Endothelial cell of umbilical vein (primary cell): ENCODE measurements around the gene TIAM1. TPM values are rescaled to one million over a fixed set of nuclear protein-coding genes. Genes with fewer than 3 reads are reported as not detected.

Experiments used
- BruUV-seq: library from RNA; stranded (reverse); fragments of 400-500 nt; replicated peaks from 2 replicates; lab custom pipeline; 2021; lab: Mats Ljungman, UMichigan
- CTCF ChIA-PET: fragments of 300-600, 350-600 bp; sonication (Branson Sonifier 250); formaldehyde crosslinking; loops from one replicate; lab custom pipeline; 2021; ENCODE audit warnings: antibody characterized with exemption, inconsistent platforms; lab: Charles Lee
- POLR2A ChIA-PET: fragments of 300-600, 350-600 bp; sonication (Branson Sonifier 250); formaldehyde crosslinking; loops from one replicate; lab custom pipeline; 2021; ENCODE audit warnings: antibody characterized with exemption, inconsistent platforms; lab: Charles Lee
- DNase-seq: peaks from one replicate; pipeline ENCODE4 v3.0.0-alpha.2; 2011; ENCODE audit warnings: low read depth, low spot score
- FAIRE-seq: peaks from 2 replicates; lab custom pipeline; 2011; peaks lifted over from hg19 to GRCh38; lab: Jason Lieb, UNC
- H2AFZ ChIP-seq: 2 replicates; pipeline ENCODE4 v1.6.0; 2012; ENCODE audit warnings: low read depth, low read length, control low read depth, inconsistent platforms
- H3K27ac ChIP-seq: 2 replicates; pipeline ENCODE4 v1.5.1; 2011; ENCODE audit warnings: low read depth, mild to moderate bottlenecking, control low read depth, low read length, moderate library complexity; ENCODE audit not compliant: insufficient read depth
- H3K27me3 ChIP-seq, 2 experiments: 2 replicates each; pipeline versions ENCODE4 v1.6.0 to v1.6.1; 2011; ENCODE audit warnings: low read length in 2 of 2, mixed read lengths in 1 of 2; ENCODE audit not compliant: control insufficient read depth in 2 of 2, insufficient read depth in 2 of 2
- H3K36me3 ChIP-seq, 2 experiments: 2 replicates in 1 of 2; 3 replicates in 1 of 2; pipeline ENCODE4 v1.5.1; 2011; ENCODE audit warnings: low read length in 2 of 2, mild to moderate bottlenecking in 1 of 2, moderate library complexity in 1 of 2; ENCODE audit not compliant: control insufficient read depth in 2 of 2, insufficient read depth in 2 of 2; ENCODE audit errors: extremely low read depth in 1 of 2
- H3K4me1 ChIP-seq: 3 replicates; pipeline ENCODE4 v1.5.1; 2011; ENCODE audit warnings: mild to moderate bottlenecking, low read length; ENCODE audit not compliant: control insufficient read depth, insufficient read depth; ENCODE audit errors: extremely low read depth
- H3K4me2 ChIP-seq: 2 replicates; pipeline ENCODE4 v1.6.1; 2011; ENCODE audit warnings: low read length, control low read depth, mixed read lengths; ENCODE audit not compliant: insufficient read depth
- H3K4me3 ChIP-seq, 3 experiments: fragments of 200-600 bp in 1 of 3; sonication (generic), shearing (Covaris generic) in 1 of 3; replicated peaks in 1 of 3; 2 replicates each; pipeline ENCODE4 v1.5.1; 2011 to 2016; ENCODE audit warnings: control low read depth in 3 of 3, low read length in 3 of 3, mild to moderate bottlenecking in 2 of 3, inconsistent platforms in 1 of 3, low read depth in 1 of 3, moderate library complexity in 1 of 3; ENCODE audit not compliant: insufficient read depth in 1 of 3
- H3K79me2 ChIP-seq: 2 replicates; pipeline ENCODE4 v1.6.0; 2012; ENCODE audit warnings: low read length, inconsistent platforms; ENCODE audit not compliant: control insufficient read depth, insufficient read depth
- H3K9ac ChIP-seq: replicated peaks from 2 replicates; pipeline ENCODE3; 2011; ENCODE audit warnings: low read length, control low read depth; ENCODE audit not compliant: insufficient read depth; ENCODE audit errors: extremely low read depth
- H3K9me1 ChIP-seq: replicated peaks from 3 replicates; pipeline ENCODE4 v1.6.0; 2011; ENCODE audit warnings: mild to moderate bottlenecking, low read length; ENCODE audit not compliant: control insufficient read depth, insufficient read depth; ENCODE audit errors: extremely low read depth
- H3K9me3 ChIP-seq: replicated peaks from 2 replicates; pipeline ENCODE4 v1.5.1; 2012; ENCODE audit warnings: low read length, inconsistent platforms; ENCODE audit not compliant: control insufficient read depth, insufficient read depth
- H4K20me1 ChIP-seq: replicated peaks from 2 replicates; pipeline ENCODE3; 2011; ENCODE audit warnings: mild to moderate bottlenecking, low read length; ENCODE audit not compliant: control insufficient read depth, insufficient read depth; ENCODE audit errors: extremely low read depth
- CTCF ChIP-seq, 2 donors: IDR thresholded peaks; 1 replicate in 1 of 2; 2 replicates in 1 of 2; pipeline ENCODE4 v1.5.1; 2011; ENCODE audit warnings: low read length in 2 of 2, mild to moderate bottlenecking in 2 of 2, moderate library complexity in 2 of 2, control low read depth in 1 of 2, inconsistent platforms in 1 of 2, low read depth in 1 of 2; ENCODE audit not compliant: insufficient read depth in 1 of 2; ENCODE audit errors: extremely low read depth in 1 of 2
- EZH2 ChIP-seq: IDR thresholded peaks from 2 replicates; pipeline ENCODE4 v1.6.1; 2012; ENCODE audit warnings: borderline replicate concordance, low read depth, mild to moderate bottlenecking, moderate library complexity, low read length, inconsistent platforms; ENCODE audit not compliant: severe bottlenecking
- FOS ChIP-seq: IDR thresholded peaks from 2 replicates; pipeline ENCODE4 v1.6.1; 2011; ENCODE audit warnings: mild to moderate bottlenecking, low read length, moderate library complexity, borderline replicate concordance; ENCODE audit not compliant: insufficient read depth
- GATA2 ChIP-seq: IDR thresholded peaks from 2 replicates; pipeline ENCODE4 v1.7.0; 2011; ENCODE audit warnings: low read depth, mild to moderate bottlenecking, moderate library complexity, mixed read lengths, low read length; ENCODE audit not compliant: insufficient read length, insufficient read depth
- JUN ChIP-seq: IDR thresholded peaks from 2 replicates; pipeline ENCODE4 v1.6.1; 2011; ENCODE audit warnings: borderline replicate concordance, low read depth; ENCODE audit not compliant: insufficient read length, insufficient read depth
- MYC ChIP-seq: IDR thresholded peaks from one replicate; pipeline ENCODE4 v1.6.1; 2011; ENCODE audit warnings: mild to moderate bottlenecking, low read depth, low read length
- POLR2A ChIP-seq: IDR thresholded peaks from 2 replicates; pipeline ENCODE4 v1.6.1; 2012; ENCODE audit warnings: low read depth, mild to moderate bottlenecking, control low read depth, low read length
- POLR2AphosphoS5 ChIP-seq: IDR thresholded peaks from 2 replicates; pipeline ENCODE4 v1.6.1; 2012; ENCODE audit warnings: low read depth, mild to moderate bottlenecking, control low read depth, low read length, moderate library complexity; ENCODE audit not compliant: insufficient read depth
- dilution Hi-C: fragments of 300-500 bp; cut with MboI; formaldehyde crosslinking; loops from one replicate; pipeline ENCODE4 v1.15.0; 2019; ENCODE audit warnings: low sequenced_read_pairs; ENCODE audit not compliant: extremely low pct_ligation_motif_present
- intact Hi-C: fragments of 100-400 bp; cut with micrococcal nuclease; formaldehyde crosslinking; loops from one replicate; pipeline ENCODE4 v1.10.0; 2022
- polyA plus RNA-seq, 4 experiments: library from polyadenylated mRNA; depleted of rRNA in 3 of 4; stranded (reverse) in 3 of 4; unstranded in 1 of 4; fragments of >200 nt; gene quantifications; 2 replicates each; pipeline versions ENCODE4 v1.2.1 to v1.2.3, GENCODE V29; 2011 to 2012; ENCODE audit warnings: missing spikeins in 1 of 4
- total RNA-seq: library from RNA; stranded (reverse); gene quantifications from 2 replicates; pipeline ENCODE4 v1.2.3, GENCODE V29; 2021

The TIAM1 gene
- total and polyA plus RNA-seq, 2 donors (not counting 3 experiments of a cell fraction or from before 2014, with no cell fraction given) = 0.21 to 0.86 TPM

GRCh38 chr21:31343030-31343510, 991 bp downstream of the TIAM1 start:
- Histone ChIP-seq H3K36me3 (no peaks in the 10 kb centered on the region), H3K79me2 (no peaks in the 10 kb centered on the region), H3K9ac (no peak overlapping the region), H3K4me3 (no peak overlapping the region), H3K27ac (no peak overlapping the region), H3K27me3 (peaks cover 4 to 37% of the 10 kb centered on the region in 2 experiments), H3K9me1 (no peaks in the 10 kb centered on the region), H3K4me2 (no peak overlapping the region), H3K9me3 (no peaks in the 10 kb centered on the region), H4K20me1 (no peaks in the 10 kb centered on the region), H3K4me1 (no peaks in the 10 kb centered on the region), H2AFZ (no peak overlapping the region)
- dilution Hi-C loops (no loop called here), intact Hi-C loops (no loop called here)
- POLR2A ChIA-PET = no interaction called here
- CTCF ChIA-PET = no interaction called here
- FAIRE-seq = no peak
- no TSS peak for BruUV-seq
- no peak for DNase-seq
- TF ChIP-seq POLR2A (no peak), CTCF (IDR thresholded peaks at IDR 0.05; ENCODE audit: extremely low read depth in 1 of 2, insufficient read depth in 1 of 2, low read depth in 1 of 2, low read length in 2 of 2) (no peak), JUN (no peak), POLR2AphosphoS5 (no peak), MYC (no peak), FOS (no peak), GATA2 (no peak), EZH2 (no peak)
